Measurements from ENCODE around the gene EDNRB. TPM values are rescaled to one million over a fixed set of nuclear protein-coding genes. Genes with fewer than 3 reads are reported as not detected.
A peak's percentile ranks its signal among the peaks of the same experiment; 100 is the strongest.
"Not testable (repeated sequence)": the region's sequence is repeated elsewhere in the genome, so short reads cannot be mapped to it uniquely, and the experiment has no call there.

EDNRB gene
- total RNA-seq, 1 donor from 2014 or later = 1.1 TPM

DNA sequence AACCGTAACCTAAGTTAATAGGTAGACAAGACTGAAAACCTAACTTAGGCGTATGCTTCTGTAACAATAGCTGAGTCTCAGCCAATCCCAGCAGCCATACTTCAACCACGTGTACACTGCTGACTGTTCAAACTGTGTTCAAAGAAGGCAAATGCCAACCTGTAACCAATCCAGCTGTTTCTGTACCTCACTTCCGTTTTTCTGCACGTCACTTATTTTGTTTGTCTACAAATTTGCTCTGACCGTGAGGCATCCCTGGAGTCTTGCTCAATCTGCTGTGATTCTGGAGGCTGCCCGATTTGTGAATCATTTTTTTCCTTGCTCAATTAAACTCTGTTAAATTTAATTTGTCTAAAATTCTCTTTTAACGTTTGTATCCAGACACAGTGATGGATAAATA is 59.2 kb downstream of the EDNRB start:
- DNase-seq (ENCODE audit: low read depth) (no peak), FAIRE-seq (peak; percentile 72)
- no peak for TF ChIP-seq CTCF (IDR thresholded peaks at IDR 0.05; ENCODE audit: insufficient read depth, low read length, severe bottlenecking)
- no peaks in the 10 kb centered on the region for H3K27me3 ChIP-seq (ENCODE audit: control insufficient read depth, insufficient read depth, low read length)
- no peak overlapping the region for H3K4me3 ChIP-seq (ENCODE audit: low read depth, low read length)
- no peaks in the 10 kb centered on the region for H3K36me3 ChIP-seq (ENCODE audit: control insufficient read depth, insufficient read depth, low read length)

GRCh38 chr13:77857531-77858209 is 61.0 kb downstream of the EDNRB start:
- no peak for TF ChIP-seq CTCF (IDR thresholded peaks at IDR 0.05; ENCODE audit: insufficient read depth, low read length, severe bottlenecking)
- FAIRE-seq (no peak), DNase-seq (ENCODE audit: low read depth) (no peak)
- H3K4me3 ChIP-seq (ENCODE audit: low read depth, low read length) = no peak overlapping the region
- no peaks in the 10 kb centered on the region for H3K27me3 ChIP-seq (ENCODE audit: control insufficient read depth, insufficient read depth, low read length)
- no peaks in the 10 kb centered on the region for H3K36me3 ChIP-seq (ENCODE audit: control insufficient read depth, insufficient read depth, low read length)

DNA sequence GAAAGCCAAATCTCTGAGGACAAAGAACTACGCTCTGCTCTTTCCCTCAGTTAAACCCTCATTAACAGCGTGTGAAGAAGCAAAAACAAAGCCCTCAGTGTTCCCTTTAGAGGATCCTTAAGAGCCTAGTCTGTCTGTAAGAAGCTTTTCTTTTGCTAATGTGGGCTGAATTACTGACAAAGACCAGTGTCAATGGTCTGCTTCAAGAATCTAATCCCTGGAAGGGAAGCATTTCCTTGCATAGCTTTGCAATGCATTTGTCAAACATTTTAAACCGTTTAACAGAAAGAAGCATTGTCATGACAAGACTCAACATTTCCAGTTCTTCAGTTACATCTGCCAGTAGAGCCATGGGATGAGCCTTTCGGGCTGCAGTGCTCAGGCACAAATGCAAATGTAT is 64.9 kb downstream of the EDNRB start:
- Histone ChIP-seq H3K36me3 (ENCODE audit: control insufficient read depth, insufficient read depth, low read length) (no peaks in the 10 kb centered on the region), H3K4me3 (ENCODE audit: low read depth, low read length) (no peak overlapping the region), H3K27me3 (ENCODE audit: control insufficient read depth, insufficient read depth, low read length) (no peaks in the 10 kb centered on the region)
- DNase-seq (ENCODE audit: low read depth) (no peak), FAIRE-seq (no peak)
- TF ChIP-seq CTCF (IDR thresholded peaks at IDR 0.05; ENCODE audit: insufficient read depth, low read length, severe bottlenecking) = no peak

GRCh38 chr13:77848050-77848449 is 70.6 kb downstream of the EDNRB start:
- H3K36me3 ChIP-seq (ENCODE audit: control insufficient read depth, insufficient read depth, low read length); H3K27me3 ChIP-seq (ENCODE audit: control insufficient read depth, insufficient read depth, low read length); DNase-seq (ENCODE audit: low read depth); FAIRE-seq; H3K4me3 ChIP-seq (ENCODE audit: low read depth, low read length): not testable (repeated sequence)

DNA sequence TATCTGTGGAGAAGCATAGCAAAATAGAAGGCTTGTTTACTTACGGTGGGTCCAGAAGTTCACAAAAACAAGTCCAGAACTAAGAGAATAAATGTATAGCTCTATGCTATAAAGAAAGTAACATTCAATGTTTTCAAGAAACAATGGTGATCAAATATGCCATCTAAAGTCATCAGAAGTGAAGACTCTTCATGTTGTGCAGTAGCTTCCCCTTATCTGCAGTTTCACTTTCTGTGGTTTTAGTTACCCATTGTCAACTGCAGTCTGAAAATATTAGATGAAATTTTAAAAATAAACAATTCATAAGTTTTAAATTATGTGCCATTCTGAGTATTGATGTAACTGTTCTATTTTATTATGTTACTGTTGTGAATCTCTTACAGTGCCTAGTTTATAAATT is 72.5 kb downstream of the EDNRB start:
- TF ChIP-seq CTCF (IDR thresholded peaks at IDR 0.05; ENCODE audit: insufficient read depth, low read length, severe bottlenecking) = no peak
- H3K36me3 ChIP-seq (ENCODE audit: control insufficient read depth, insufficient read depth, low read length) = no peaks in the 10 kb centered on the region
- FAIRE-seq (no peak), DNase-seq (ENCODE audit: low read depth) (no peak)
- no peak overlapping the region for H3K4me3 ChIP-seq (ENCODE audit: low read depth, low read length)
- H3K27me3 ChIP-seq (ENCODE audit: control insufficient read depth, insufficient read depth, low read length) = no peaks in the 10 kb centered on the region

Other genes starting within 250 kb of the EDNRB start
- gene SLAIN1, start 221.1 kb downstream of the EDNRB start, total RNA-seq = under 0.01 TPM in 1 of 2 replicates, not detected in the other